Natural killer cell treated with Interleukin-12 subunit alpha and Interleukin-12 subunit beta and Interleukin-15 and Interleukin-18, amount 100 ng/mL, for 72 hours (primary cell): Measurements from ENCODE around the gene CDKL1. TPM values are rescaled to one million over a fixed set of nuclear protein-coding genes. Genes with fewer than 3 reads are reported as not detected.

ENCODE experiments used
- ATAC-seq, 2 donors: fragments of 150-1000 bp; cut with Tn5 transposase in 1 of 2; sonication (Bioruptor Pico), chemical (Tn5 transposase) in 1 of 2; 2 replicates each; pipeline ENCODE4 v1.10.0; 2021
- DNase-seq: peaks from one replicate; pipeline ENCODE4 v3.0.0; 2022; ENCODE audit warnings: low spot score
- H3K27ac Mint-ChIP-seq, 2 donors: 1 replicate in 1 of 2; 2 replicates in 1 of 2; pipeline ENCODE4 v1.8.0; 2022; ENCODE audit warnings: mixed read lengths in 2 of 2, mild to moderate bottlenecking in 1 of 2, moderate library complexity in 1 of 2
- H3K27me3 Mint-ChIP-seq, 2 donors: 1 replicate in 1 of 2; 2 replicates in 1 of 2; pipeline ENCODE4 v1.8.0; 2022; ENCODE audit warnings: mixed read lengths in 2 of 2
- H3K36me3 Mint-ChIP-seq: one replicate; pipeline ENCODE4 v1.8.0; 2022; ENCODE audit warnings: mixed read lengths
- H3K4me1 Mint-ChIP-seq, 2 donors: 1 replicate in 1 of 2; 2 replicates in 1 of 2; pipeline ENCODE4 v1.8.0; 2022; ENCODE audit warnings: low read depth in 2 of 2, mixed read lengths in 2 of 2, mild to moderate bottlenecking in 1 of 2
- H3K4me3 Mint-ChIP-seq: one replicate; pipeline ENCODE4 v1.8.0; 2022; ENCODE audit warnings: mixed read lengths
- H3K9me3 Mint-ChIP-seq: 2 replicates; pipeline ENCODE4 v1.8.0; 2022; ENCODE audit warnings: mixed read lengths
- total RNA-seq, 2 donors: library from RNA; stranded (reverse); gene quantifications; one replicate each; pipeline ENCODE4 v1.2.3, GENCODE V29; 2022

The CDKL1 gene
- total RNA-seq, 2 donors from 2014 or later: 2.3 to 7.3 TPM

DNA sequence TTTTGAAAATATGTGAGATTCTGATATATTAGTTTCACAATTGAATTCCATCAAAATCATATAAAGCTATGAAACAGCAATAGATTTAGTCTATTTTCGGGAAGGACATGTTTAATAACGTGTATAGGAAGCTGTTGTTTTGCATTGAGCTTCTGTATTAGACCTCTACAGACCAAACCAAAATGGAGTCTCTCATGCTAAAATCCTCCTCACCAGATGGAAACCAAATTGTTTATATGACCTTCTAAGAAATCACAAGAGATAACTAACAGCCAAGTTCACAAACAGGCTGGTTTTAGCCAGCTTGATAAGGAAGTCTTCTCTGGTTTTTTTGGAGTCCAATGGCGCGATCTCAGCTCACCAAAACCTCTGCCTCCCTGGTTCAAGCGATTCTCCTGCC lies 108.5 kb downstream of the CDKL1 start:
- no peak overlapping the region for H3K4me3 Mint-ChIP-seq
- H3K36me3 Mint-ChIP-seq: no peaks in the 10 kb centered on the region
- no peak for DNase-seq
- ATAC-seq: no peak
- H3K4me1 Mint-ChIP-seq: no peaks in the 10 kb centered on the region
- H3K27ac Mint-ChIP-seq: no peak overlapping the region
- H3K9me3 Mint-ChIP-seq: no peaks in the 10 kb centered on the region
- H3K27me3 Mint-ChIP-seq: no peaks in the 10 kb centered on the region

DNA sequence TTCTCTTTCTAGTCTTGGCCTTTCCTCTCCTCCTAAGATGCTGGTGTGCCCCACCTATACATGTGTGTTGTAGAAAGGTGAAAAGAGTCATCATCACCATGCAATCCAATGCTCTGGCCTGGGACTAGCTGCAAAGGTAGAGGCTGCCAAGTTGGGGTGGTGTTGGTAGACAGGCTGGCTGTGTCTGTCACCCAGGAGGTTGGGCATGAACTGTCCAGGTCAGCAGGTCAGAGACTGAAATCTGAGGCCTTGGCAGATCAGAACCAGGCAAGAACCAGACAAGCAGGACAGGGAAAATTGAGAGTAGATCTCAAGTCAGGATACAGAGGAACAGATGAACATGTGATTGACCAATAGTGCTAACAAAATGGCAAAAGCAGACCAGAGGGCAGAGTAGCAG lies 110.8 kb downstream of the CDKL1 start:
- Mint-ChIP-seq H3K27ac (no peak overlapping the region), H3K4me1 (no peaks in the 10 kb centered on the region), H3K36me3 (no peaks in the 10 kb centered on the region), H3K9me3 (no peaks in the 10 kb centered on the region), H3K4me3 (no peak overlapping the region), H3K27me3 (no peaks in the 10 kb centered on the region)
- no peak for ATAC-seq
- no peak for DNase-seq

Other genes with a start within 250 kb of the CDKL1 start
- gene SOS2, start 165.3 kb downstream of the CDKL1 start, total RNA-seq: 10 to 100 TPM; 38.6 to 52.1 TPM
- 10 to 100 TPM; 14.2 to 15.4 TPM for gene L2HGDH, start 84.7 kb downstream of the CDKL1 start, total RNA-seq
- 10 to 100 TPM; 14.9 to 16.6 TPM for gene DMAC2L, start 84.6 kb downstream of the CDKL1 start, total RNA-seq
- gene MAP4K5, start 135.7 kb upstream of the CDKL1 start, total RNA-seq: 10 to 100 TPM; 48.7 to 59.3 TPM
- 1 to 10 TPM in 1 of 2 donors, under 1 TPM in 1; 0.62 to 1.8 TPM for gene ATL1, start 163.3 kb upstream of the CDKL1 start, total RNA-seq